IMR-90 (cell line): ENCODE results near the gene EGF. TPM values are rescaled to one million over a fixed set of nuclear protein-coding genes. Genes with fewer than 3 reads are reported as not detected.

ENCODE experiments used
- ATAC-seq: fragments of 200-7000 bp; cut with Tn5 transposase; 2 replicates; pipeline ENCODE4 v1.9.1; 2020; ENCODE audit warnings: low read depth, mild to moderate bottlenecking, moderate library complexity
- BruUV-seq: library from RNA; stranded (reverse); fragments of 400-500 nt; replicated peaks from 2 replicates; lab custom pipeline; 2021; lab: Mats Ljungman, UMichigan
- CTCF ChIA-PET: fragments of 300-600 bp; formaldehyde crosslinking; extraction: SDS; loops from one replicate; lab custom pipeline; 2021; ENCODE audit warnings: antibody characterized with exemption; lab: Yijun Ruan, JAX
- POLR2A ChIA-PET: fragments of 300-600 bp; sonication (Branson Sonifier 250); formaldehyde crosslinking; loops from one replicate; lab custom pipeline; 2022; ENCODE audit warnings: antibody characterized with exemption; ENCODE audit not compliant: unreplicated experiment; lab: Charles Lee
- DNase-seq: peaks from one replicate; pipeline ENCODE4 v3.0.0; 2013
- H2AFZ ChIP-seq: replicated peaks from 2 replicates; pipeline ENCODE3; 2013; ENCODE audit warnings: low read length, mild to moderate bottlenecking; ENCODE audit not compliant: poor library complexity
- H2AK5ac ChIP-seq: 2 replicates; pipeline ENCODE4 v1.6.1; 2013; ENCODE audit warnings: low read depth, low read length, inconsistent platforms
- H2AK9ac ChIP-seq: replicated peaks from 2 replicates; pipeline ENCODE3; 2013; ENCODE audit warnings: mild to moderate bottlenecking, low read depth, low read length, moderate library complexity; ENCODE audit not compliant: poor library complexity
- H2BK120ac ChIP-seq: 2 replicates; pipeline ENCODE4 v1.6.1; 2013; ENCODE audit warnings: low read depth, low read length, inconsistent platforms
- H2BK15ac ChIP-seq: 3 replicates; pipeline ENCODE4 v1.6.1; 2013; ENCODE audit warnings: low read depth, low read length, inconsistent platforms
- H2BK20ac ChIP-seq: 2 replicates; pipeline ENCODE4 v1.6.1; 2013; ENCODE audit warnings: low read depth, mild to moderate bottlenecking, inconsistent platforms, low read length, moderate library complexity
- H2BK5ac ChIP-seq: 2 replicates; pipeline ENCODE4 v1.6.1; 2013; ENCODE audit warnings: mild to moderate bottlenecking, low read depth, low read length, inconsistent platforms; ENCODE audit not compliant: poor library complexity, severe bottlenecking
- H3K14ac ChIP-seq: replicated peaks from 2 replicates; pipeline ENCODE4 v1.6.1; 2013; ENCODE audit warnings: low read depth, low read length, inconsistent platforms
- H3K18ac ChIP-seq: 2 replicates; pipeline ENCODE4 v1.6.1; 2013; ENCODE audit warnings: low read depth, low read length, control low read depth
- H3K23ac ChIP-seq: 2 replicates; pipeline ENCODE4 v1.6.1; 2013; ENCODE audit warnings: low read depth, low read length, inconsistent platforms
- H3K27ac ChIP-seq: 2 replicates; pipeline ENCODE4 v1.5.1; 2013; ENCODE audit warnings: mild to moderate bottlenecking, control low read depth, low read length; ENCODE audit not compliant: insufficient read depth
- H3K27me3 ChIP-seq: 2 replicates; pipeline ENCODE4 v1.6.1; 2013; ENCODE audit warnings: low read length; ENCODE audit not compliant: control insufficient read depth, insufficient read depth
- H3K36me3 ChIP-seq: 2 replicates; pipeline ENCODE4 v1.6.1; 2013; ENCODE audit warnings: low read length, mixed read lengths; ENCODE audit not compliant: control insufficient read depth, insufficient read depth
- H3K4ac ChIP-seq: 2 replicates; pipeline ENCODE4 v1.6.1; 2013; ENCODE audit warnings: low read depth, low read length, inconsistent platforms
- H3K4me1 ChIP-seq: 2 replicates; pipeline ENCODE4 v1.6.1; 2013; ENCODE audit warnings: low read length, mixed read lengths; ENCODE audit not compliant: control insufficient read depth, insufficient read depth
- H3K4me2 ChIP-seq: 2 replicates; pipeline ENCODE4 v1.6.1; 2013; ENCODE audit warnings: low read depth, mild to moderate bottlenecking, control low read depth, low read length, moderate library complexity
- H3K4me3 ChIP-seq: 2 replicates; pipeline ENCODE4 v1.5.1; 2013; ENCODE audit warnings: low read depth, mild to moderate bottlenecking, control low read depth, low read length, moderate library complexity; ENCODE audit not compliant: insufficient read depth
- H3K56ac ChIP-seq: 2 replicates; pipeline ENCODE4 v1.6.1; 2013; ENCODE audit warnings: low read length, inconsistent platforms; ENCODE audit not compliant: insufficient read depth; ENCODE audit errors: extremely low read depth
- H3K79me1 ChIP-seq, 2 experiments: 2 replicates each; pipeline ENCODE4 v1.6.1; 2013; ENCODE audit warnings: low read length in 2 of 2, inconsistent platforms in 1 of 2, low read depth in 1 of 2
- H3K9ac ChIP-seq: 2 replicates; pipeline ENCODE4 v1.6.1; 2013; ENCODE audit warnings: low read depth, low read length, control low read depth
- H3K9me1 ChIP-seq: 2 replicates; pipeline ENCODE4 v1.6.1; 2013; ENCODE audit warnings: low read length, inconsistent platforms; ENCODE audit not compliant: insufficient read depth
- H3K9me3 ChIP-seq: 2 replicates; pipeline ENCODE4 v1.6.1; 2013; ENCODE audit warnings: low read length; ENCODE audit not compliant: control insufficient read depth, insufficient read depth
- H4K20me1 ChIP-seq: 2 replicates; pipeline ENCODE4 v1.6.1; 2013; ENCODE audit warnings: low read length, inconsistent platforms; ENCODE audit not compliant: insufficient read depth
- H4K5ac ChIP-seq: 2 replicates; pipeline ENCODE4 v1.6.1; 2013; ENCODE audit warnings: mild to moderate bottlenecking, low read depth, low read length, control low read depth
- H4K8ac ChIP-seq, 2 experiments: 2 replicates each; pipeline ENCODE4 v1.6.1; 2013; ENCODE audit warnings: low read depth in 2 of 2, low read length in 2 of 2, control low read depth in 1 of 2, inconsistent platforms in 1 of 2
- H4K91ac ChIP-seq: 2 replicates; pipeline ENCODE4 v1.6.1; 2013; ENCODE audit warnings: low read depth, low read length, inconsistent platforms; ENCODE audit not compliant: insufficient read depth
- BHLHE40 ChIP-seq: fragments of 150-350 bp; IDR thresholded peaks from 2 replicates; pipeline ENCODE4 v1.6.1; 2016; ENCODE audit warnings: mild to moderate bottlenecking, low read depth, low read length
- MAZ ChIP-seq: IDR thresholded peaks from 2 replicates; pipeline ENCODE4 v1.6.1; 2012; ENCODE audit warnings: low read depth, mild to moderate bottlenecking, low read length, improper control_type of control experiment, moderate library complexity, borderline replicate concordance
- RAD21 ChIP-seq: IDR thresholded peaks from 2 replicates; pipeline ENCODE4 v1.6.1; 2012; ENCODE audit warnings: low read length, improper control_type of control experiment
- WGBS, 2 experiments: methylation state at CpG; one replicate each; pipeline versions ENCODE4 v1.1.5 to v1.1.7; 2013; ENCODE audit warnings: missing lambda C conversion rate in 2 of 2; ENCODE audit not compliant: insufficient read length in 1 of 2; ENCODE audit errors: extremely low coverage in 2 of 2; 5-methylcytosine and 5-hydroxymethylcytosine counted together
- dilution Hi-C: fragments of 300-500 bp; cut with HindIII; formaldehyde crosslinking; loops from one replicate; pipeline ENCODE4 v1.14.3; 2018; ENCODE audit warnings: low sequenced_read_pairs; ENCODE audit not compliant: unreplicated experiment
- in situ Hi-C: fragments of 300-500 bp; cut with MboI; formaldehyde crosslinking; loops from 3 replicates; pipeline ENCODE4 v1.14.3; 2019; ENCODE audit warnings: low sequenced_read_pairs, inconsistent platforms, mixed read lengths
- intact Hi-C: fragments of 100-400 bp; cut with micrococcal nuclease; formaldehyde crosslinking; loops from 2 replicates; pipeline ENCODE4 v1.10.0; 2022
- polyA plus RNA-seq, 3 experiments: library from polyadenylated mRNA; depleted of rRNA; stranded (reverse); fragments of >200 nt; gene quantifications; 2 replicates each; pipeline ENCODE4 v1.2.3, GENCODE V29; 2012; ENCODE audit warnings: low replicate concordance in 1 of 3
- total RNA-seq: library from RNA; depleted of rRNA; stranded (reverse); fragments of >200 nt; gene quantifications from 2 replicates; pipeline ENCODE4 v1.2.3, GENCODE V29; 2012

Gene EGF
- total and polyA plus RNA-seq, 2 of the 4 experiments (the other 2 are of a cell fraction): 1.7 to 2.2 TPM

DNA sequence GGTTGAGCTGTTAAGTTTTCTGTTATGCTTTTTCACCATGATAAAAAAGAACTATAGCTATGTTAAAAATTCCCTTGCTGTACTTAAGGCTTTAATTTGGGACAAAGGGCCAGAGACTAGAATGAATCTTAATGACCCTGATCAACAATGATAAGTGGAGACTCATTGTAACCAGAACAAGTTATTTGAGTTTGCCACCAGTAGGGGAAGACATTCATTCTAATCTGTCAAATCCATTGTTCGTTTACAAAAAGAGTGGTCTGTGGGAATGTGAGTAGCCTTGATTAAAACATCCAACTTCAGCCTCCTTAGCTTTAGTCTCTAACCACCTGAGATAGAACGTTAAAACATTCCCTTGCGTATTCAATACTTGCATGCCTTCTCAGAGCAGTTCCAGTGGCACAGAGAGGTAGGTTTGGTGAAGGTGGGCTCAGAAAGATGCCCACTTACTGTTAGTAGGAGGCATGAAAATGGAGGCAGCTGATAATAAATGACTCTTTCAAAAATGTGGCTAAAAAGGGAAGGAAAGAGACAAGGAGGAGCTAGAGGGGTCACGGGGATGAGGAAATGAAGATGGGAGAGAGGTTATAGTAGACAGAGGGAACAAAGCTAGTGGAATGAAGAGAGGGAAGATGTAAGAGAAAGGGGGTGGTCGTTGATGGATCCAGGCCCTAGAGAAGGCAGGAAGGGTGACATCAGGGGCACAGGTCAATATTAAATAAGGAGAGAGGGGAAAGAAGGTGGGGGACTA, 66.2 kb downstream of the EGF start:
- Histone ChIP-seq H2AK9ac (no peak overlapping the region), H3K4ac (no peak overlapping the region), H2AK5ac (peak overlapping the region; percentile 51; the same call in 1 of the 2 replicates), H3K56ac (no peak overlapping the region), H3K4me1 (peaks cover 6% of the 10 kb centered on the region; the same call in 1 of the 2 replicates), H3K18ac (no peak overlapping the region), H3K27ac (no peak overlapping the region), H3K27me3 (no peaks in the 10 kb centered on the region), H3K36me3 (no peaks in the 10 kb centered on the region), H3K23ac (no peak overlapping the region), H3K9me3 (no peaks in the 10 kb centered on the region), H4K8ac (no peak overlapping the region), H4K5ac (no peak overlapping the region), H4K91ac (no peak overlapping the region), H4K20me1 (no peaks in the 10 kb centered on the region), H3K9ac (no peak overlapping the region), H2AFZ (no peak overlapping the region), H2BK15ac (no peak overlapping the region), H3K79me1 (no peaks in the 10 kb centered on the region), H3K14ac (no peak overlapping the region), H3K4me2 (no peak overlapping the region), H2BK120ac (peak overlapping the region; percentile 10; the same call in 1 of the 2 replicates), H2BK20ac (no peak overlapping the region), H3K4me3 (no peak overlapping the region), H2BK5ac (no peak overlapping the region), H3K9me1 (peaks cover 6% of the 10 kb centered on the region)
- TF ChIP-seq RAD21: no peak
- no peak for TF ChIP-seq BHLHE40
- TF ChIP-seq MAZ: no peak
- ChIA-PET POLR2A (no interaction called here), CTCF (interaction anchor here (0.7 to 1.1 kb wide), 3 partner anchors 20 to 532 kb away, joined by 3 read pairs; no protein-coding TSS in a partner anchor)
- WGBS, 2 experiments: 90 to 100% methylated on average over 1 of the region's 5 CpGs
- dilution Hi-C loops (no loop called here), intact Hi-C loops (loop anchor here (1.0 to 5.0 kb wide), 3 partner anchors 152 to 557 kb away; partner anchors contain the start of genes CASP6 and RRH), in situ Hi-C loops (no loop called here)
- no TSS peak for BruUV-seq
- DNase-seq: no peak
- no peak for ATAC-seq
